ENCODE measurements around the gene UNC5C.
A peak's percentile ranks its signal among the peaks of the same experiment; 100 is the strongest.

UNC5C gene

GRCh38 chr4:95190751-95191436, 357.9 kb downstream of the UNC5C start:
- Histone ChIP-seq H3K9me3 (ENCODE audit: control insufficient read depth, insufficient read depth, low read depth, low read length) (no peaks in the 10 kb centered on the region), H3K27ac (ENCODE audit: extremely low read depth, low read depth, low read length) (no peak overlapping the region), H3K36me3 (ENCODE audit: control insufficient read depth in 2 of 2, insufficient read depth in 1 of 2, low read length in 2 of 2) (no peaks in the 10 kb centered on the region), H3K4me1 (ENCODE audit: control insufficient read depth, insufficient read depth, low read length) (peaks cover 3% of the 10 kb centered on the region; the same call in 1 of the 2 replicates), H3K4me3 (ENCODE audit: low read depth, low read length) (no peak overlapping the region)
- POLR2A ChIA-PET, result no interaction called here
- TF ChIP-seq ZBTB8A (tag by site-specific recombination; IDR thresholded peaks at IDR 0.05) (0 out of 2 replicates have a peak, but pooled peaks have one; percentile 11), ZNF571 (tag by site-specific recombination; IDR thresholded peaks at IDR 0.05) (no peak), ZNF658 (tag by site-specific recombination; IDR thresholded peaks at IDR 0.05) (no peak), ZNF664 (tag by site-specific recombination; IDR thresholded peaks at IDR 0.05) (no peak), ZNF280C (tag by site-specific recombination; IDR thresholded peaks at IDR 0.05) (no peak), PATZ1 (tag by site-specific recombination; IDR thresholded peaks at IDR 0.05) (no peak), ZNF350 (tag by site-specific recombination; IDR thresholded peaks at IDR 0.05) (no peak), ZNF341 (tag by site-specific recombination; IDR thresholded peaks at IDR 0.05; ENCODE audit: low read depth) (peak; percentile 54), BCL11B (tag by site-specific recombination; IDR thresholded peaks at IDR 0.05; ENCODE audit: low read depth) (no peak), FEZF1 (tag by site-specific recombination; IDR thresholded peaks at IDR 0.05) (peak; percentile 47; the same call in 1 of the 2 replicates), OSR2 (tag by site-specific recombination; IDR thresholded peaks at IDR 0.05) (peak; percentile 52), ZNF175 (tag by site-specific recombination; IDR thresholded peaks at IDR 0.05) (no peak), PRDM10 (tag by site-specific recombination; IDR thresholded peaks at IDR 0.05) (peak; percentile 41; the same call in 1 of the 2 replicates), ZNF202 (tag by site-specific recombination; IDR thresholded peaks at IDR 0.05; ENCODE audit: borderline replicate concordance) (no peak), ZSCAN5A (tag by site-specific recombination; IDR thresholded peaks at IDR 0.05) (no peak), ZBTB6 (tag by site-specific recombination; IDR thresholded peaks at IDR 0.05) (no peak), MZF1 (tag by site-specific recombination; IDR thresholded peaks at IDR 0.05; ENCODE audit: borderline replicate concordance) (0 out of 2 replicates have a peak, but pooled peaks have one; percentile 19), TCF7L2 (IDR thresholded peaks at IDR 0.05; ENCODE audit: borderline replicate concordance, low read depth, low read length) (peak; percentile 20; the same call in 1 of the 2 replicates), ZBTB17 (tag by site-specific recombination; IDR thresholded peaks at IDR 0.05) (peak; percentile 79)
- CTCF ChIA-PET, result no interaction called here

All from HEK293 (cell line).